SK-N-MC (cell line): Measurements from ENCODE around the gene RFWD3.
A peak's percentile ranks its signal among the peaks of the same experiment; 100 is the strongest.

Experiments
- DNase-seq: peaks from one replicate; pipeline ENCODE4 v3.0.0-alpha.2; 2011; ENCODE audit warnings: low read depth, low spot score
- H3K27ac ChIP-seq: fragments of 200-600 bp; sonication (generic); 2 replicates; pipeline ENCODE4 v1.5.1; 2016; ENCODE audit warnings: mixed run types
- H3K36me3 ChIP-seq: fragments of 200-600 bp; sonication (generic); 2 replicates; pipeline ENCODE4 v1.6.1; 2017; ENCODE audit warnings: antibody characterized with exemption, low read length, mixed read lengths; ENCODE audit not compliant: insufficient read depth
- H3K4me3 ChIP-seq: fragments of 200-600 bp; sonication (generic); 2 replicates; pipeline ENCODE4 v1.5.1; 2016
- H3K9ac ChIP-seq: fragments of 200-600 bp; sonication (generic); 2 replicates; pipeline ENCODE4 v1.8.0; 2017; ENCODE audit warnings: mixed run types, mixed read lengths; ENCODE audit not compliant: insufficient read length
- H3K9me3 ChIP-seq: fragments of 200-600 bp; sonication (generic); 2 replicates; pipeline ENCODE4 v1.6.1; 2017; ENCODE audit warnings: low read depth, mild to moderate bottlenecking, antibody characterized with exemption, low read length, moderate library complexity, mixed read lengths
- EZH2 ChIP-seq: fragments of 200-600 bp; sonication (generic); IDR thresholded peaks from one replicate; pipeline ENCODE4 v1.6.1; 2017; ENCODE audit warnings: antibody characterized with exemption
- FOXP2 ChIP-seq: optimal IDR thresholded peaks from 2 replicates; pipeline ENCODE3; 2011; ENCODE audit warnings: mild to moderate bottlenecking, moderate library complexity; ENCODE audit not compliant: insufficient read depth; ENCODE audit errors: extremely low read length, control extremely low read depth
- POLR2AphosphoS5 ChIP-seq: IDR thresholded peaks from 2 replicates; pipeline ENCODE4 v1.6.1; 2012; ENCODE audit warnings: mild to moderate bottlenecking, low read depth, low read length, borderline replicate concordance

Gene RFWD3, protein sequence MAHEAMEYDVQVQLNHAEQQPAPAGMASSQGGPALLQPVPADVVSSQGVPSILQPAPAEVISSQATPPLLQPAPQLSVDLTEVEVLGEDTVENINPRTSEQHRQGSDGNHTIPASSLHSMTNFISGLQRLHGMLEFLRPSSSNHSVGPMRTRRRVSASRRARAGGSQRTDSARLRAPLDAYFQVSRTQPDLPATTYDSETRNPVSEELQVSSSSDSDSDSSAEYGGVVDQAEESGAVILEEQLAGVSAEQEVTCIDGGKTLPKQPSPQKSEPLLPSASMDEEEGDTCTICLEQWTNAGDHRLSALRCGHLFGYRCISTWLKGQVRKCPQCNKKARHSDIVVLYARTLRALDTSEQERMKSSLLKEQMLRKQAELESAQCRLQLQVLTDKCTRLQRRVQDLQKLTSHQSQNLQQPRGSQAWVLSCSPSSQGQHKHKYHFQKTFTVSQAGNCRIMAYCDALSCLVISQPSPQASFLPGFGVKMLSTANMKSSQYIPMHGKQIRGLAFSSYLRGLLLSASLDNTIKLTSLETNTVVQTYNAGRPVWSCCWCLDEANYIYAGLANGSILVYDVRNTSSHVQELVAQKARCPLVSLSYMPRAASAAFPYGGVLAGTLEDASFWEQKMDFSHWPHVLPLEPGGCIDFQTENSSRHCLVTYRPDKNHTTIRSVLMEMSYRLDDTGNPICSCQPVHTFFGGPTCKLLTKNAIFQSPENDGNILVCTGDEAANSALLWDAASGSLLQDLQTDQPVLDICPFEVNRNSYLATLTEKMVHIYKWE

DNA sequence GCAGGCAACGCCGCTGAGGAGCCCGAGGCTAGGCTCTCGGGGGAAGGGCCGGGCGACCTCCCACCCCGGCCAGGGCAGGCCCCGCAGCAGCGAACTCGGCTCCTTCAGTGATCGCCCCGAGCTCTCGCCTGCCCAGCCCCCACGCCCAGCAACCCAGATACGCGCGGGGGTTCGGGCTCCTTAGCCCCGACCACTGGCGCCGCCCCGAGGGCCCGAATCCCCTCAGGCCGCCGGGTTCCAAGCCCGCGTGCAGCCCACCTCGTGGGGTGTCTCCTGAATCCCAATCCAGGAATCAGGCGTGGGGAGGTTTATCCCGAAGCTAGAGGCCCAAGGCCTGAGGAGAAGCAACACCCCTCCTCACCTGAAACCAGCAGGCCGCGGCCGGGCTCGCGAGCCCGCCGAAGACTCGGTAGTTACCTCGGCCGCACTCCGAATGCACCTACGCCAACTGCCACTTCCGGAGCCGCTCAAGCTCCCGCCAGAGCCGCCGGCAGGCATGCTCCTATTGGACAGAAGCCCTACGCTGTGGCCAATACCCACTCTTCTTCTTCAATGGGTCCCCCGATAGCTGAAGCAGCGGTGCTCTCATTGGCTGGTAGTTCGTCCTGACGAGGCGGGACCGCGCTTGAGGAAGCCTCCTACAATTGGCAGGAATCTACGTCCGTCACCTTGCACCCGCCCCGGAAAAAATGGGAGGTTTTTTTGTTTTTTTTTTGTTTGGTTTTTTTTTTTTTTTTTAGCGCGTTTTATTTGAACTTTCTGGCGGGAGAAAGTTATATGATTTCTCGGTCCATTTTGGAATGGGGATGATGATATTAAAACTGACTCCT, at the start of gene RFWD3:
TSS of gene RFWD3 (minus strand) at position 453 of the 830 bp plus-strand sequence. CDS start 5,428 bp downstream, outside the sequence.
- DNase-seq, result peak; percentile 84
- Histone ChIP-seq H3K4me3 (peak within 1 kb of the TSS; percentile 87), H3K9ac (peak within 1 kb of the TSS; percentile 95), H3K36me3 (peaks cover 36% of the 10 kb centered on the region), H3K27ac (peak within 1 kb of the TSS; percentile 84), H3K9me3 (no peaks in the 10 kb centered on the region)
- TF ChIP-seq FOXP2 (no peak), POLR2AphosphoS5 (peak; percentile 82)

DNA sequence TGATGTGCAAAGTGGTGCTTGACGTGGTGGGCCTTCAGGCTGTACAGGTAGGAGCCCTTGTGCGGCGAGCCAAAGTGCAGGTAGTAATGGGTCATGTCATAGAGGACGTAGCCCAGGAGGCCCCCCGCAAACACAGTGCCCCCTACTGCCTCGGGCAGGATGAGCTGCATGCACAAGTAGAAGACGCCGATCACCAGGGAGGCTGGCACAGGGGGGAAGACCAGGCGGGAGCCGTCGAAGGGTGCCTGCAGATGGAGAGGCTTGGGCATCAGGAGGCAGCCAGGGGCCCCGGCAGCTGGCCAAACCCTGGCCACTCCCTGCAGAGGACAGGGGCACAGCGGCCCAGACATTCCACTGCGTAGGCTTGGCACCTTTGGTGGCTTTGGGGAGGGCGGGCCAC, 49.7 kb upstream of the RFWD3 start:
- Histone ChIP-seq H3K9ac (no peak overlapping the region), H3K36me3 (no peaks in the 10 kb centered on the region), H3K27ac (no peak overlapping the region), H3K9me3 (no peaks in the 10 kb centered on the region), H3K4me3 (no peak overlapping the region)
- no peak for DNase-seq
- TF ChIP-seq POLR2AphosphoS5 (no peak), FOXP2 (no peak), EZH2 (no peak)

DNA sequence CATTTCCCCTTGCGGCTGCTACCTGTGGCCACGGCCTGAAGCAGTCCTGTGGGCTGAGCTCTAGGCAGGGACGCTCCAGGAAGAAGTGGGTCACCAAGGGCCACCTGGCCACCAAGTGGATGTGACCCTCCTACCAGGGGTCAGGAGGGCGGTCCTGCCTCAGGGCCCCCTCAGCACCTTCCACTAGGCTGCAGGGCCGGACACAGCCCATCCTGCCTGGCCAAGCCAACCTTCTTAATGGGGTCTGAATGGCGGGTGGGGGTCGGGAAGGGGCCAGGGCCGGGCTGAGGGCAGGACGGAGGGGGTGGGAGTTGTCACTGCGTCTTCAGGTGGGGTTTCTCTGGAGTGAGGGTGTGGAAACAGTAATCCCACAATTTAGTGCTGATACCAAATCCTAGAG, 47.2 kb upstream of the RFWD3 start:
- Histone ChIP-seq H3K27ac (no peak overlapping the region), H3K9ac (no peak overlapping the region), H3K9me3 (no peaks in the 10 kb centered on the region), H3K36me3 (no peaks in the 10 kb centered on the region), H3K4me3 (no peak overlapping the region)
- no peak for TF ChIP-seq FOXP2
- TF ChIP-seq EZH2, result no peak
- no peak for TF ChIP-seq POLR2AphosphoS5
- DNase-seq, result no peak

DNA sequence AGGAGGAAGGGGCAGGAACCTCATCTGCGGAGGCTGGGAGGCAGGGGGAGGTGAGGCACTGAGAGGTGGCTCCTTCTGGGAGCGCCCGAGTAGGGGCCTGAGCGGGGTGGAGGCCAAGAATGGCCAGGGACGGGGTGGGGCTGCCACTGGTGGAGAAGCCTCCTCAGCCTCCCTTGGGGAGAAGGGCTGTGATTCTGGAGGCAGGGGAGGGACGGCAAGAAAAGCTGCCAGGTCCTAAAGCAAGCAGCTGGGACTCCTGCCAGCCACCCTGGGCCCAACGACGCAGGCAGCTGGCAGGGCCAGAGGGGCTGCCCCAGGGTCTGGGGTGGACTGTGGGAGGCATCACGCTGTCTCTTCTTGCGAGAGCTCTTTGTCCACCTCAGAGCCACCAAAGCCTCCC, 46.6 kb upstream of the RFWD3 start:
- no peak overlapping the region for H3K9ac ChIP-seq
- no peak for DNase-seq
- no peak overlapping the region for H3K27ac ChIP-seq
- no peaks in the 10 kb centered on the region for H3K36me3 ChIP-seq
- TF ChIP-seq EZH2 (no peak), FOXP2 (no peak), POLR2AphosphoS5 (no peak)
- no peak overlapping the region for H3K4me3 ChIP-seq
- no peaks in the 10 kb centered on the region for H3K9me3 ChIP-seq

DNA sequence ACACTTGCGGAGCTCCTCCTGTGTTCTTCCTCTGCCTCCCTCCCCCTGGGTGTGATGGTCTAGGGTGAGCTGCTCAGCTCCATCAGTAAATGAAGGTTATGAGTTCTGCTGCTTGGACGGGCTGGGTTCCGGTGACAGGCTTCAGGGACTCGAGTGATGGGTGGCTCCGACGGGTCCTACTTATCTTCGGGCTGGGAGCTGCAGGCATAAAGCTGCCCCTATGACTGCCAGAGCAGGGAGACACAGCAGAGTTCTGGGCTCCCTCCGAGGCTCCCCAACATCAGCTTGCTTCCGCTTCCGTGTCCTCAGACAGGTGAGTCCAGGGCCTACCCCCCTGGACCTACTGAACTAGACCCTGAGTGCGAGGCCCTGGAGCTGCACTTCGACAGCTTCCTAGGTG, 45.3 kb upstream of the RFWD3 start:
- DNase-seq, result no peak
- H3K9ac ChIP-seq, result no peak overlapping the region
- TF ChIP-seq EZH2 (no peak), FOXP2 (no peak), POLR2AphosphoS5 (no peak)
- H3K27ac ChIP-seq, result no peak overlapping the region
- no peaks in the 10 kb centered on the region for H3K9me3 ChIP-seq
- no peaks in the 10 kb centered on the region for H3K36me3 ChIP-seq
- H3K4me3 ChIP-seq, result no peak overlapping the region

DNA sequence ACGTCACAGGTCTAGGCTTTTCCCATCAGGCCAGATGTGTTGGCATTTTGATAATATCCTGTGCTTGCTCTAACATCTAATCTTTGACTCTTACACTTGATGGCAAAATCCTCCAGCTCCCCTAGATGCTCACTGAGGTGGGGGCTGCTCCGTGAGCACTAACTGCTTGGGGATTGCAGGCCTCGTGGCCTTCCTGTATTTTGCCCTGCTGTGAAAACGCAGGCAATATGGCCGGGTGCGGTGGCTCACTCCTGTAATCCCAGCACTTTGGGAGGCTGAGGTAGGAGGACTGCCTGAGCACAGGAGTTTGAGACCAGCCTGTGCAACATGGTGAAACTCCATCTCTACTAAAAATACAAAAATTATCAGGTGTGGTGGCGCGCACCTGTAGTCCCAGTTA, 43.7 kb upstream of the RFWD3 start:
- H3K27ac ChIP-seq, result no peak overlapping the region
- H3K9me3 ChIP-seq, result no peaks in the 10 kb centered on the region
- H3K4me3 ChIP-seq, result no peak overlapping the region
- TF ChIP-seq EZH2 (no peak), FOXP2 (no peak), POLR2AphosphoS5 (no peak)
- no peak overlapping the region for H3K9ac ChIP-seq
- no peak for DNase-seq
- no peaks in the 10 kb centered on the region for H3K36me3 ChIP-seq

DNA sequence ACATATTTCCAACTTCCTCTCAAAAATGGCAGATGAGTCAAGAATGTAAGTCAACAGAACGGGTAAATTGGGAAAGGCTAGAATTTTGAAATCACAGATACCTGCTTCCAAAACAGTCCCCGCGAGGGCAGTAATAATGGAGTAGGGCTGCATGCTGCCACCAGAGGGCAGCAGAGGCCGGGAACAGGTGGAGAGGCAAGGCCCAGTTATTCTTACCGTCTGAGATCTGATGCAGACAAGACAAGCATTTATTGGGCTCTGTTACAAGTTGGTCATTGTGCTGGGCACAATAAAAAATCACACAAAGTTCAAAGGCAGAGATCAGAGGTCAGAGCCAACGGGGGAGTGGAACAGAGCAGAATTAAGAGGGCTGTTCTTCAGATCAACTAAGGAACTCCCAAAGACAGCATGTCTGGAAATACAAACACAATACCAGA, 42.8 kb upstream of the RFWD3 start:
- no peak overlapping the region for H3K9ac ChIP-seq
- H3K9me3 ChIP-seq, result no peaks in the 10 kb centered on the region
- H3K36me3 ChIP-seq, result no peaks in the 10 kb centered on the region
- no peak overlapping the region for H3K4me3 ChIP-seq
- TF ChIP-seq EZH2 (no peak), POLR2AphosphoS5 (no peak), FOXP2 (no peak)
- no peak overlapping the region for H3K27ac ChIP-seq
- DNase-seq, result no peak
